ENCODE measurements around the gene MREG.

MREG gene

DNA sequence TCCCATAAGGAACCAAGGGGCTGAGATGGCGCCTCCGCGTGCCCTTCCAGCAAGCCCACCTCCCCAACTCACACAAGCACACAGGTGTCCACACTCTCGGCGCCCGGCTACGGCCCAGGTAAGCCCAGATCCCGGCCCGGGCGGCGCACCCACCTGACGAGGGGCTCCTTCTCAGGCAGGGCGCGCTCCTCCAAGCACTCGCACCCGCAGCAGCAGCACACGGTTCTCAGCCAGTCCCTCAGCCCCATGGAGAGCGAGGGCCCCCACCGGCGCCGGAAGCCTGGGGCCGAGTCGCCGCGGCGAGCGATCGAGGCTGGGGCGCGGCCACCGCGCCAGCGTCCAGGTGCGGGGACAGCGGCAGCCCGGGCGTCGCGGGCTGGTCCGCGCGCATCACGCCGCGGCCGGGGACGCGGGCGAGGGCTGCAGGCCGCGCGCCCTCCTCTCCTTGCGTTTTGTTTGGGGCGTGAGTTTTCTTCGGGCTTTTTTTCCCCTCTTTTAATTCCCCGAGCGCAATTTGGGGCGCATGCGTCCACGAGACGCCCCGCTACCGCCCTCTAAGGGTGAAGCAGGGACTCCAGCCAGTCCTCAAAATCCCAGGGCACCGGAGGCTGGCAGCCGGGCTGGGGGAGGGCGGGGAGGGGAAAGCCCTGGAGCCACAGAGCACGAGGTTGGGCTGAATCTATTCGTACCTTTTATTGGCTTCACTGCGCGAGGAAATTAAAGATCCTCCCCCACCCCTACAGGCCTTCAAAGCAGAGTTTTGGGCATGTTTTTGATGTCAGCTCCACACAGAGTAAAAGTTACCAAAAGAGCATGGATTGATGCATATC is at the start of gene MREG:
MREG (minus strand) TSS at position 472 of the 830 bp plus-strand sequence; CDS start at position 248, 224 bp downstream.
- peak; percentile 81 for TF ChIP-seq CTCF (IDR thresholded peaks at IDR 0.05; ENCODE audit: low read depth, low read length)
- DNase-seq (ENCODE audit: extremely low read depth, low read depth): peak; percentile 27

DNA sequence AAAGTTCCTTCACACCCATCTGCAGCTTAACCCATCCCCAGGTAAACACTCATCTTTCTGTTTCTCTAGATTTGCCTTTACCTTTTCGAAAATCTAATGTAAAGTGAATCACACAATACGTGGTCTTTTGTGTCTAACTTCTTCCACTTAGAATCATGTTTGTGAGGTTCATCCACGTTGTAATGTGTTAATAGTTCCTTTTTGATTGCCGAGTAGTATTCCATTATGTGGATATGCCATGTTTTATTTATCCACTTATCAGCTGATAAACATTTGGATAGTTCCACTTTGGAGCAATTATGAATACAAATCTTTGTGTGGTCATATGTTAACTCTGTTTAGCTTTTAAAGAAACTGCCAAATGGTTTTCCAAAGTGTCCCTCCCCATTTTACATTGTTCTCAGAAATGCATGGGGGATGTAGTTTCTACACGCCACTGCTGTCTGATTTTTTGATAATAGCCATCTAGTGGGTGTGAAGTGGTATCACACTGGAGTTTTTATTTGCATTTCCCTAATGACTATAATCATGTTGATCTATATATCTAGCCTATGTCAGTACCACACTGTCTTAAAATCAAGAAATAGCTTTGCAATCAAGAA is 46.0 kb upstream of the MREG start:
- DNase-seq (ENCODE audit: extremely low read depth, low read depth): no peak
- no peak; the same call in 1 of the 2 replicates for TF ChIP-seq CTCF (IDR thresholded peaks at IDR 0.05; ENCODE audit: low read depth, low read length)

- no peak for DNase-seq (ENCODE audit: extremely low read depth, low read depth)
- no peak for TF ChIP-seq CTCF (IDR thresholded peaks at IDR 0.05; ENCODE audit: low read depth, low read length)
These were observed 44.4 kb upstream of the MREG start for GRCh38 chr2:216057688-216058193.

GRCh38 chr2:216056739-216057138 is 43.4 kb upstream of the MREG start:
- no peak for DNase-seq (ENCODE audit: extremely low read depth, low read depth)
- TF ChIP-seq CTCF (IDR thresholded peaks at IDR 0.05; ENCODE audit: low read depth, low read length): no peak

GRCh38 chr2:216055680-216056079 is 42.3 kb upstream of the MREG start:
- TF ChIP-seq CTCF (IDR thresholded peaks at IDR 0.05; ENCODE audit: low read depth, low read length): no peak
- no peak for DNase-seq (ENCODE audit: extremely low read depth, low read depth)

GRCh38 chr2:216052420-216052819 is 39.1 kb upstream of the MREG start:
- no peak for DNase-seq (ENCODE audit: extremely low read depth, low read depth)
- no peak for TF ChIP-seq CTCF (IDR thresholded peaks at IDR 0.05; ENCODE audit: low read depth, low read length)

DNA sequence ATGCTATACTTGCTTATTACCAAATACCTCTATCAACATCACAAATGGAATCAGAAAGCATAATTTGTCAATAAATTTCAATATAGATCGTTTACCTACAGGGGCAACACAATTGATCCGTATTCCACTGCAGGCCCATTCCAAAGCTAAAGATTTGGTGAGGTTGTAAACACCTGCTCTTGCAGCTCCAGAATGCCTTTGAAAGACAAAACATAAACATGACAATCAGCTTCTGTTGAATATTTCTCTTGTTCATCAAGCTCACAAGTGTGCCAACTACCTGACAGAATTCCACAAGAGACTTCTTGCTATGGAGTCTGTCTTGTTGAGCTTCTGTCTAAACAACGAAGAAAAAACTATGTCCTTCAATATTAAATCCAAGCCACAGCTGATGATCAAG is 38.0 kb upstream of the MREG start:
- no peak for TF ChIP-seq CTCF (IDR thresholded peaks at IDR 0.05; ENCODE audit: low read depth, low read length)
- no peak for DNase-seq (ENCODE audit: extremely low read depth, low read depth)
